GM21515 (cell line): ENCODE measurements around the gene RNF133.

Source experiments
- ATAC-seq: cut with Tn5 transposase; IDR thresholded peaks from one replicate; pipeline ENCODE4 v1.9.1; 2021; ENCODE audit not compliant: unreplicated experiment

RNF133 gene

GRCh38 chr7:122699017-122699416 is at the start of gene RNF133:
Gene RNF133 (minus strand): TSS chr7:122699117. CDS start chr7:122698918, 199 bp downstream.
- no peak for ATAC-seq

GRCh38 chr7:122748195-122748594 is 49.3 kb upstream of the RNF133 start:
- no peak for ATAC-seq

- no peak for ATAC-seq
These were observed 48.0 kb upstream of the RNF133 start for GRCh38 chr7:122746948-122747347.

- ATAC-seq, result no peak
These were observed 44.3 kb upstream of the RNF133 start for GRCh38 chr7:122743211-122743610.

GRCh38 chr7:122738947-122739346 is 40.0 kb upstream of the RNF133 start:
- no peak for ATAC-seq

GRCh38 chr7:122736183-122736582 is 37.3 kb upstream of the RNF133 start:
- no peak for ATAC-seq

- no peak for ATAC-seq
These were observed 28.8 kb upstream of the RNF133 start for GRCh38 chr7:122727759-122728158.

- ATAC-seq, result no peak
These were observed 28.4 kb upstream of the RNF133 start for GRCh38 chr7:122727354-122727753.

GRCh38 chr7:122726881-122727280 is 28.0 kb upstream of the RNF133 start:
- ATAC-seq, result no peak

GRCh38 chr7:122724366-122724765 is 25.4 kb upstream of the RNF133 start:
- ATAC-seq, result no peak

GRCh38 chr7:122719010-122719578 is 20.2 kb upstream of the RNF133 start:
- ATAC-seq, result no peak

- ATAC-seq, result no peak
These were observed 18.6 kb upstream of the RNF133 start for GRCh38 chr7:122717356-122718089.

GRCh38 chr7:122715183-122715582 is 16.3 kb upstream of the RNF133 start:
- ATAC-seq, result no peak

- ATAC-seq, result no peak
These were observed 12.0 kb upstream of the RNF133 start for GRCh38 chr7:122710916-122711315.

- ATAC-seq, result no peak
These were observed 11.2 kb upstream of the RNF133 start for GRCh38 chr7:122709930-122710646.

GRCh38 chr7:122706836-122707235 is 7.9 kb upstream of the RNF133 start:
- no peak for ATAC-seq

- no peak for ATAC-seq
These were observed 4.1 kb upstream of the RNF133 start, which contains the start of gene RNF148 for GRCh38 chr7:122702872-122703510. Gene RNF148 (minus strand): TSS chr7:122702922. CDS start chr7:122702750, 172 bp downstream.

GRCh38 chr7:122695816-122696215 is 3.1 kb downstream of the RNF133 start:
- ATAC-seq, result no peak

GRCh38 chr7:122694697-122695096 is 4.2 kb downstream of the RNF133 start:
- no peak for ATAC-seq

GRCh38 chr7:122692769-122693309 is 6.1 kb downstream of the RNF133 start:
- no peak for ATAC-seq

GRCh38 chr7:122691569-122692235 is 7.2 kb downstream of the RNF133 start:
- no peak for ATAC-seq
